Heart right ventricle (tissue), 16 donors: ENCODE data around the gene MOGAT3. TPM values are rescaled to one million over a fixed set of nuclear protein-coding genes. Genes with fewer than 3 reads are reported as not detected.

Experiments
- ATAC-seq, 8 donors: fragments of 200-7000 bp; cut with Tn5 transposase; one replicate each; pipeline ENCODE4 v1.9.1; 2020; ENCODE audit warnings: mild to moderate bottlenecking in 8 of 8, moderate library complexity in 8 of 8, moderate number of reproducible peaks in 1 of 8
- DNase-seq, 2 donors: peaks; one replicate each; pipeline ENCODE4 v3.0.0-alpha.2; 2020
- H3K27ac ChIP-seq, 10 donors: fragments of 200-600 bp; sonication (generic) in 2 of 10; one replicate each; pipeline versions ENCODE4 v1.5.0 to v1.8.0; 2020 to 2022; ENCODE audit warnings: mild to moderate bottlenecking in 3 of 10
- H3K27me3 ChIP-seq, 7 donors: fragments of 200-600 bp; one replicate each; pipeline ENCODE4 v1.8.0; 2021 to 2022; ENCODE audit warnings: mild to moderate bottlenecking in 2 of 7
- H3K36me3 ChIP-seq, 9 donors: fragments of 200-600 bp; sonication (generic) in 1 of 9; one replicate each; pipeline versions ENCODE4 v1.5.0 to v1.8.0; 2020 to 2022; ENCODE audit warnings: mild to moderate bottlenecking in 2 of 9
- H3K4me1 ChIP-seq, 9 donors: fragments of 200-600 bp; sonication (generic) in 1 of 9; one replicate each; pipeline versions ENCODE4 v1.5.0 to v1.8.0; 2020 to 2022; ENCODE audit warnings: mild to moderate bottlenecking in 4 of 9
- H3K4me3 ChIP-seq, 10 donors: fragments of 200-600 bp; sonication (generic) in 2 of 10; one replicate each; pipeline versions ENCODE4 v1.5.0 to v1.8.0; 2020 to 2022; ENCODE audit warnings: mild to moderate bottlenecking in 7 of 10, moderate library complexity in 2 of 10
- H3K9me3 ChIP-seq, 11 donors: fragments of 200-600 bp in 10 of 11; sonication (generic) in 2 of 11; one replicate each; pipeline versions ENCODE4 v1.5.0 to v1.8.0; 2013 to 2022; ENCODE audit warnings: mild to moderate bottlenecking in 2 of 11, control low read depth in 1 of 11, moderate library complexity in 1 of 11
- WGBS, 2 donors: extraction: QIAGEN DNeasy Blood & Tissue Kit; methylation state at CpG; one replicate each; pipeline ENCODE4 v1.1.7; 2013; ENCODE audit warnings: inconsistent platforms in 1 of 2; 5-methylcytosine and 5-hydroxymethylcytosine counted together
- intact Hi-C, 10 donors: fragments of 100-400 bp; cut with DNase I; formaldehyde crosslinking; loops; one replicate each; pipeline versions ENCODE4 v1.11.1 to v1.14.2; 2022
- polyA plus RNA-seq, 2 donors: library from polyadenylated mRNA; stranded (reverse); fragments of 200-250 nt; gene quantifications; one replicate each; pipeline ENCODE4 v1.2.3, GENCODE V29; 2013
- total RNA-seq, 10 donors: library from RNA; stranded (reverse); fragmentation: NEBNext Ultra II Directional in 3 of 10; extraction: Animal tissue kit (Norgen Biotek cat#: 25700) in 3 of 10; gene quantifications; one replicate each; pipeline versions ENCODE4 v1.2.1 to v1.2.4, GENCODE V29; 2021 to 2023
- TF ChIP-seq, protein P1 (sequence below), 9 donors: fragments of 200-600 bp; sonication (generic) in 2 of 9; IDR thresholded peaks; one replicate each; pipeline versions ENCODE4 v1.5.0 to v1.8.0; 2021 to 2022; ENCODE audit warnings: antibody characterized with exemption in 9 of 9, mild to moderate bottlenecking in 5 of 9, moderate library complexity in 1 of 9
- donor health status: Arrhythmogenic right ventricular cardiomyopathy.
- donor health status: ischemic (EF 13 %, LVEDD 7.1; RV severe dilation, severe dysfunction).
- donor health status: healthy with polysubstance abuse.
- donor health status: DM: no; HTN: yes; CAD: no.
- donor health status: DM: no; HTN: no; CAD: no.
- donor health status: ischemic (EF 25% LVEDD 6.9; RV normal size, moderate dysfunction).
- donor health status: ischemic (EF 25% LVEDD 5.7; RV mildly dilated, moderate dysfunction).
- donor health status: healthy.
- donor health status: DM: yes; HTN: yes; CAD: no.
- donor health status: Ischemic cardiomyopathy.
- donor health status: ischemic (EF 35%, LVEDD 5.7; RV mildly dilated, moderate dysfunction).
- donor health status: nonischemic (EF 11% LVEDD 7.7; RV severe dilation, severe dysfunction).
- donor health status: DM: yes; HTN: yes; CAD: no.
- donor health status: PGD.
- donor health status: ischemic (EF 29% LVEDD 5.4; RV normal size, mild dysfunction).
- donor health status: nonischemic (EF 23%, LVEDD 6.1; RV moderate dilation, normal function).

Gene MOGAT3
- total and polyA plus RNA-seq, 12 donors = not detected

DNA sequence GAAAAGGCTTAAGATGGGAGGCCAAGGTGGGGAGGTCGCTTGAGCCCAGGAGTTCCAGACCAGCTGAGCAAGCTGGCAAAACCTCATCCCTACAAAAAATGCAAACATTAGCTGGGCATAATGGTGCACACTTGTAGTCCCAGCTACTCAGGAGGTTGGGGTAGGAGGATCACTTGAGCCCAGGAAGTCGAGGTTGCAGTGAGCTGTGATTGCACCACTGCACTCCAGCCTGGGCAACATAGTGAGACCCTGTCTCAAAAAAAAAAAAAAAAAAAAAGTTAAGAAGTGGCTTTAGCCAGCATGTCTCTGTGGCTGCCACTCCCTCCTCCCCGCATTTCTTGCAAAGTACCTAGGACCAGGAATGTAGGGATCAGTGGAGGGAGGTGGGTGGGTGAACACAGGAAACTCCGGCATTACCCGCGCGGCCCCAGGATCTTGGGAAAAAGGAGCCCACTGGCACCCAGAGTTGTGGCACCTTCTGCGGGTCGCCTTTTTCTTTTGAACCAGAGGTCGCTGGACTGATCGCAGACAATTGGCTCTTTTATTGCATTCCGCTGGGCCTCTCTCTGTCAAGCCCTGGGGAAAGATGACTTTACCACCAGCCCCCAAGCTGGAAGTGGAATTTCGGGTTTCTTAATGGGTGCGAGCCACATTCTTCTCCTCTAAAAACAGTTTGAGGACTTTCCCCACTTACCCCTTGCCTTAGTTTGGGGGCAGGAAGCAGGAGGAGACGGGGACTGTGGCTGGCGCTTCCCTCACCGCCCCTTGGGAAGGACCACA, 39.0 kb downstream of the MOGAT3 start:
- TF ChIP-seq, protein P1, sequence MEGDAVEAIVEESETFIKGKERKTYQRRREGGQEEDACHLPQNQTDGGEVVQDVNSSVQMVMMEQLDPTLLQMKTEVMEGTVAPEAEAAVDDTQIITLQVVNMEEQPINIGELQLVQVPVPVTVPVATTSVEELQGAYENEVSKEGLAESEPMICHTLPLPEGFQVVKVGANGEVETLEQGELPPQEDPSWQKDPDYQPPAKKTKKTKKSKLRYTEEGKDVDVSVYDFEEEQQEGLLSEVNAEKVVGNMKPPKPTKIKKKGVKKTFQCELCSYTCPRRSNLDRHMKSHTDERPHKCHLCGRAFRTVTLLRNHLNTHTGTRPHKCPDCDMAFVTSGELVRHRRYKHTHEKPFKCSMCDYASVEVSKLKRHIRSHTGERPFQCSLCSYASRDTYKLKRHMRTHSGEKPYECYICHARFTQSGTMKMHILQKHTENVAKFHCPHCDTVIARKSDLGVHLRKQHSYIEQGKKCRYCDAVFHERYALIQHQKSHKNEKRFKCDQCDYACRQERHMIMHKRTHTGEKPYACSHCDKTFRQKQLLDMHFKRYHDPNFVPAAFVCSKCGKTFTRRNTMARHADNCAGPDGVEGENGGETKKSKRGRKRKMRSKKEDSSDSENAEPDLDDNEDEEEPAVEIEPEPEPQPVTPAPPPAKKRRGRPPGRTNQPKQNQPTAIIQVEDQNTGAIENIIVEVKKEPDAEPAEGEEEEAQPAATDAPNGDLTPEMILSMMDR (IDR thresholded peaks at IDR 0.05) = no peak
- no peak overlapping the region for H3K27ac ChIP-seq
- DNase-seq (no peak), ATAC-seq (no peak)
- no peaks in the 10 kb centered on the region for H3K9me3 ChIP-seq
- intact Hi-C loops = no loop called here
- peaks cover 21 to 67% (median 58%) of the 10 kb centered on the region in 7 donors for H3K27me3 ChIP-seq
- 78 to 82% methylated on average over 17 of the region's 17 CpGs for WGBS, 2 donors
- H3K4me3 ChIP-seq = peak overlapping the region in 2 of 10 donors; percentile 31 to 53
- peaks cover 0 to 43% (median 8%) of the 10 kb centered on the region in 9 donors for H3K36me3 ChIP-seq
- peaks cover 13 to 43% (median 39%) of the 10 kb centered on the region in 9 donors for H3K4me1 ChIP-seq

DNA sequence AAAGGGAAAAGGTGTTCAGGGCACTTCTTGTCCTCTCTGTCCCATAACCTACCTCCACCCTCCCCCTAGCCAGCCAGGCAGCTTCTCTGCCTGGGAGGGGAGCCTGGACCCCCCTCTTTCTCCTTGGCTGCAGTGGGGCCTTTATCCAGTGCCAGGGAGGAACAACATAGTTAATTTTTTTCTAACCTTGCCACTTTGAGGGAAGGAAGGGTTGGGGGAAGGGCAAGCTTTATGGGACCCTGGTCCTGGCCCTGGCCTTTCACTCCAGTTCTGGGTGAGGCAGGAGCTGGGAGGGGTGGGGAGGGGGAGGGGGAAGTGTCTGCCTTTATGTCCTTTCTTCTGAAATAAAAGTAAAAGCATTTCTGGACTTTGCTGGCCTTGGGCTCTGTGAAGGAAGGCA, 39.9 kb downstream of the MOGAT3 start:
- Histone ChIP-seq H3K4me3 (no peak overlapping the region), H3K4me1 (peaks cover 10 to 39% (median 36%) of the 10 kb centered on the region in 9 donors), H3K9me3 (no peaks in the 10 kb centered on the region), H3K27ac (no peak overlapping the region), H3K27me3 (peaks cover 15 to 57% (median 48%) of the 10 kb centered on the region in 7 donors), H3K36me3 (peaks cover 0 to 44% (median 8%) of the 10 kb centered on the region in 9 donors)
- intact Hi-C loops = no loop called here
- TF ChIP-seq, protein P1 (IDR thresholded peaks at IDR 0.05) = no peak
- DNase-seq = no peak
- no peak for ATAC-seq

- H3K4me3 ChIP-seq = no peak overlapping the region
- no peaks in the 10 kb centered on the region for H3K9me3 ChIP-seq
- H3K27ac ChIP-seq = no peak overlapping the region
- DNase-seq (no peak), ATAC-seq (no peak)
- TF ChIP-seq, protein P1 (IDR thresholded peaks at IDR 0.05) = no peak
- WGBS, 2 donors = 80 to 83% methylated on average over 31 of the region's 31 CpGs
- peaks cover 0 to 44% (median 8%) of the 10 kb centered on the region in 9 donors for H3K36me3 ChIP-seq
- H3K27me3 ChIP-seq = peaks cover 9 to 48% (median 39%) of the 10 kb centered on the region in 7 donors
- intact Hi-C loops = no loop called here
- peaks cover 13 to 37% (median 34%) of the 10 kb centered on the region in 9 donors for H3K4me1 ChIP-seq
These were observed 40.9 kb downstream of the MOGAT3 start for GRCh38 chr7:101159696-101160674.

GRCh38 chr7:101156866-101157589, 43.8 kb downstream of the MOGAT3 start:
- TF ChIP-seq, protein P1 (IDR thresholded peaks at IDR 0.05) = no peak
- Histone ChIP-seq H3K27me3 (peaks cover 0 to 20% (median 9%) of the 10 kb centered on the region in 7 donors), H3K4me3 (no peak overlapping the region), H3K27ac (no peak overlapping the region), H3K9me3 (no peaks in the 10 kb centered on the region), H3K4me1 (peaks cover 3 to 20% (median 12%) of the 10 kb centered on the region in 9 donors), H3K36me3 (peaks cover 0 to 44% (median 8%) of the 10 kb centered on the region in 9 donors)
- 90% methylated on average over 14 of the region's 14 CpGs for WGBS, 2 donors
- ATAC-seq = no peak
- intact Hi-C loops = no loop called here
- no peak for DNase-seq
